ENCODE measurements around the gene PPP2R2C. TPM values are rescaled to one million over a fixed set of nuclear protein-coding genes. Genes with fewer than 3 reads are reported as not detected.

The PPP2R2C gene
- total RNA-seq, 6 experiments from 2014 or later: 0.12 to 0.27 TPM; not detected in 4

- ATAC-seq (no peak), DNase-seq (no peak)
- WGBS (ENCODE audit: insufficient coverage, low coverage, low lambda C conversion rate, missing lambda C conversion rate): 19% methylated on average over 18 of the region's 22 CpGs
- H3K27me3 ChIP-seq: no peaks in the 10 kb centered on the region
- no peaks in the 10 kb centered on the region for H3K4me1 ChIP-seq
- TF ChIP-seq CTCF (IDR thresholded peaks at IDR 0.05): no peak
- TF ChIP-seq POLR2A (IDR thresholded peaks at IDR 0.05): no peak
- H3K4me3 ChIP-seq: no peak overlapping the region
- H3K9me3 ChIP-seq: no peaks in the 10 kb centered on the region
- H3K27ac ChIP-seq: no peak overlapping the region
- intact Hi-C loops (cut with DNase I): no loop called here
- no peaks in the 10 kb centered on the region for H3K36me3 ChIP-seq
These were observed 21.4 kb upstream of the PPP2R2C start for GRCh38 chr4:6493658-6494304.

- no peak for DNase-seq
- no peak for TF ChIP-seq CTCF (IDR thresholded peaks at IDR 0.05)
- TF ChIP-seq POLR2A (IDR thresholded peaks at IDR 0.05): no peak
These were observed 20.6 kb upstream of the PPP2R2C start for GRCh38 chr4:6492861-6493657.

GRCh38 chr4:6492027-6492590 lies 19.7 kb upstream of the PPP2R2C start:
- H3K9me3 ChIP-seq: no peaks in the 10 kb centered on the region
- no peak overlapping the region for H3K27ac ChIP-seq
- no peaks in the 10 kb centered on the region for H3K27me3 ChIP-seq
- no peaks in the 10 kb centered on the region for H3K4me1 ChIP-seq
- H3K36me3 ChIP-seq: no peaks in the 10 kb centered on the region
- ATAC-seq (no peak), DNase-seq (no peak)
- 80% methylated on average over 1 of the region's 6 CpGs for WGBS (ENCODE audit: insufficient coverage, low coverage, low lambda C conversion rate, missing lambda C conversion rate)
- no peak for TF ChIP-seq CTCF (IDR thresholded peaks at IDR 0.05)
- no peak for TF ChIP-seq POLR2A (IDR thresholded peaks at IDR 0.05)
- no peak overlapping the region for H3K4me3 ChIP-seq
- intact Hi-C loops (cut with DNase I): no loop called here

More at GRCh38 chr4:6492861-6493657, 20.6 kb upstream of the PPP2R2C start:
- no peaks in the 10 kb centered on the region for H3K36me3 ChIP-seq
- H3K4me3 ChIP-seq: no peak overlapping the region
- H3K9me3 ChIP-seq: no peaks in the 10 kb centered on the region
- no peak for ATAC-seq
- intact Hi-C loops (cut with DNase I): no loop called here
- H3K27ac ChIP-seq: no peak overlapping the region
- 60% methylated on average over 13 of the region's 13 CpGs for WGBS (ENCODE audit: insufficient coverage, low coverage, low lambda C conversion rate, missing lambda C conversion rate)
- H3K4me1 ChIP-seq: no peaks in the 10 kb centered on the region
- no peaks in the 10 kb centered on the region for H3K27me3 ChIP-seq

- ATAC-seq: no peak
- DNase-seq: no peak
- Histone ChIP-seq H3K36me3 (no peaks in the 10 kb centered on the region), H3K27ac (no peak overlapping the region), H3K4me1 (no peaks in the 10 kb centered on the region), H3K9me3 (no peaks in the 10 kb centered on the region), H3K27me3 (no peaks in the 10 kb centered on the region), H3K4me3 (no peak overlapping the region)
- intact Hi-C loops (cut with DNase I): no loop called here
- no peak for TF ChIP-seq POLR2A (IDR thresholded peaks at IDR 0.05)
- TF ChIP-seq CTCF (IDR thresholded peaks at IDR 0.05): no peak
These were observed 18.8 kb upstream of the PPP2R2C start for GRCh38 chr4:6491235-6491634.

Data from right lobe of liver (tissue), 6 donors.